Colonic mucosa (tissue), 4 donors: ENCODE results near the gene SMYD5. TPM values are rescaled to one million over a fixed set of nuclear protein-coding genes. Genes with fewer than 3 reads are reported as not detected.

Experiments
- DNase-seq: peaks from one replicate; pipeline ENCODE4 v3.0.0-alpha.2; 2020
- H3K27ac ChIP-seq: fragments of 200-600 bp; one replicate; pipeline ENCODE4 v1.8.0; 2021
- H3K27me3 ChIP-seq: fragments of 200-600 bp; one replicate; pipeline ENCODE4 v1.8.0; 2021
- H3K36me3 ChIP-seq: fragments of 200-600 bp; one replicate; pipeline ENCODE4 v1.8.0; 2021
- H3K4me1 ChIP-seq: fragments of 200-600 bp; one replicate; pipeline ENCODE4 v1.8.0; 2021; ENCODE audit warnings: mild to moderate bottlenecking
- H3K4me3 ChIP-seq: fragments of 200-600 bp; one replicate; pipeline ENCODE4 v1.8.0; 2021
- H3K9ac ChIP-seq, 2 donors: one replicate each; pipeline ENCODE4 v1.7.0; 2013; ENCODE audit warnings: control low read depth in 2 of 2, low read depth in 2 of 2, low read length in 2 of 2
- H3K9me3 ChIP-seq: fragments of 200-600 bp; one replicate; pipeline ENCODE4 v1.8.0; 2021
- intact Hi-C: fragments of 100-400 bp; cut with DNase I; formaldehyde crosslinking; loops from one replicate; pipeline ENCODE4 v1.14.1; 2022
- total RNA-seq, 2 donors: library from RNA; stranded (reverse); fragmentation: NEBNext Ultra II Directional in 1 of 2; extraction: Animal tissue kit (Norgen Biotek cat#: 25700) in 1 of 2; gene quantifications; one replicate each; pipeline ENCODE4 v1.2.1, GENCODE V29; 2021
- TF ChIP-seq, protein P1 (sequence below): fragments of 200-600 bp; IDR thresholded peaks from one replicate; pipeline ENCODE4 v1.8.0; 2022; ENCODE audit warnings: antibody characterized with exemption, mild to moderate bottlenecking
- donor health status: healthy.
- donor health status: DM: no; HTN: no; CAD: no.
- donor health status: DM: no; HTN: no; CAD: no.

The SMYD5 gene
- total RNA-seq, 2 donors from 2014 or later, result 9.4 to 18.9 TPM

DNA sequence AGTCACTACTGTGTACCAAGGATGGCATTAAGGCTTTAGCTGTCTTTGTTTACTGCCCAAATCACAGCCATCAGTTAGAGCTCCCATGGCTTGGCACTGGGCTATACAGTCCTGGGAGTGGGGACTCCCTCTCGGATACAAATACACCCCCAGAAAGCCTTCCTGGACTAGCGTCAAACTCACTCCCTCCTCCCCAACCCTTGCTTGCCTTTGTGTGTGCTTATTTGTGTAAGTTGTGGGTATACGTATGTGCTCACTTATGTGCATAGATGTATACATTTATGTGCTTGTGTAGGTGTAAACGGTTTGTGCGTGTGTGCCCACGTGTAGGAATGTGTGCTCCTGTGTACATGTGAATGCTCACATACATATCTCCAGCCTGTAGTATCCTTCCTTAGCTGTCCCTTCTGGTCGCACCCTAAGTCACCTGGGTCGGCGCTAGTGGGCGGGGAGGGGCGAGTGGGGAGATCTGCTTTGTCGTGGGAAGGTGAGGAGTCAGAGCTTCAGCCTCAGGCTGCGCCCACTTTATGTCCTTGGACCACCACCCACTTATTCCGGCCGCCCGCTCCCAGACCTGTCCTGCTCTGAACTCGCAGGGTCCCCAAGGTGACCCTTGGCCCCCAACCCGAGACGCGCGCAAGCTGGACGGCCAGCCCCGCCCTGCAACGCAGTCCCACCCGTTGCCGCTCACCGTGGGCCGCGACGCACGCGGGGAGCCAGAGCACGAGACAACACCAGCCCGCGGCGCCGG is 18.5 kb downstream of the SMYD5 start:
- H3K9ac ChIP-seq, result peak overlapping the region; percentile 76 to 99
- H3K27ac ChIP-seq, result peak overlapping the region; percentile 96
- H3K9me3 ChIP-seq, result no peaks in the 10 kb centered on the region
- no peaks in the 10 kb centered on the region for H3K36me3 ChIP-seq
- H3K27me3 ChIP-seq, result no peaks in the 10 kb centered on the region
- H3K4me3 ChIP-seq, result peak overlapping the region; percentile 76
- peak; percentile 58 for DNase-seq
- intact Hi-C loops, result no loop called here
- TF ChIP-seq, protein P1, sequence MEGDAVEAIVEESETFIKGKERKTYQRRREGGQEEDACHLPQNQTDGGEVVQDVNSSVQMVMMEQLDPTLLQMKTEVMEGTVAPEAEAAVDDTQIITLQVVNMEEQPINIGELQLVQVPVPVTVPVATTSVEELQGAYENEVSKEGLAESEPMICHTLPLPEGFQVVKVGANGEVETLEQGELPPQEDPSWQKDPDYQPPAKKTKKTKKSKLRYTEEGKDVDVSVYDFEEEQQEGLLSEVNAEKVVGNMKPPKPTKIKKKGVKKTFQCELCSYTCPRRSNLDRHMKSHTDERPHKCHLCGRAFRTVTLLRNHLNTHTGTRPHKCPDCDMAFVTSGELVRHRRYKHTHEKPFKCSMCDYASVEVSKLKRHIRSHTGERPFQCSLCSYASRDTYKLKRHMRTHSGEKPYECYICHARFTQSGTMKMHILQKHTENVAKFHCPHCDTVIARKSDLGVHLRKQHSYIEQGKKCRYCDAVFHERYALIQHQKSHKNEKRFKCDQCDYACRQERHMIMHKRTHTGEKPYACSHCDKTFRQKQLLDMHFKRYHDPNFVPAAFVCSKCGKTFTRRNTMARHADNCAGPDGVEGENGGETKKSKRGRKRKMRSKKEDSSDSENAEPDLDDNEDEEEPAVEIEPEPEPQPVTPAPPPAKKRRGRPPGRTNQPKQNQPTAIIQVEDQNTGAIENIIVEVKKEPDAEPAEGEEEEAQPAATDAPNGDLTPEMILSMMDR, result no peak
- H3K4me1 ChIP-seq, result no peaks in the 10 kb centered on the region

DNA sequence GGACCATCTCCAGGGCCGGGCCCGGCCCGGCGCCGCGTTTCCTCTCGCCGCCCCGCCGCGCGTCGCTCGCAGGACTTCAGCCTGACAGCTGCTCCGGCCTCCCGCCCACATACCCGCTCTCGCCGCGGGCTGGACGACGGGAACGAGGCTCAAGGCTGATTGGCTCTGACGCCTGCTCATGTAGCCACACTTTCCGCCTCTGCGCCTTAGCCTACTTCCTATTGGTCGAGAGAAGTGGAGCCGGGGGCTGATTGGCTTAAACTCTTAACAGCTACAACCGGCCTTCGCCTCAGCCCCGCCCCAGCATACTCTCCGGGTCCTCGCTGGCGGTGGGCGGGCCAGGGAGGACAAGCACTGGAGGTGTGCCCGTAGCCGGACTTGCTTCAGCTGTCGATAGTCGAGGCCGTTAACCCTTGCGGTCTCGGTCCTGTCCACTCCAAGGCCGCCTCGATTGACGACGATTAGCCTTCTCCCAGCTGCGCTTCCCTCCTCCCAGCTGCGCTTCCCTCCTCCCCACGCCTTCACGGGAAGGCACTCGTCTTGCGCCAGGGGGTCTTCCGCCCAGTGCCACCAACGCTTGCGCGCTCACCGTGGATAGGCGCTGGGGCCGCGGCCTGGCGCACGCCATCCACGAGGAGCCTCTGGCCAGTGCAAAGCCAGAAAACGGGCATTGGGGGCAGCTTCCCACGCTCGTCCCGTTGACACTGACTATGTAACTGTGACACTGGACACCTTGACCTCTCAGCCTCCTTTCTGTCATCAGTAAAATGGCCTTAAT is 19.3 kb downstream of the SMYD5 start, which contains the start of gene PRADC1:
PRADC1 (minus strand) TSS at position 86 of the 778 bp plus-strand sequence; CDS start at position 7, 79 bp downstream.
- H3K4me3 ChIP-seq, result peak within 1 kb of the TSS; percentile 76
- H3K9me3 ChIP-seq, result no peaks in the 10 kb centered on the region
- no peaks in the 10 kb centered on the region for H3K36me3 ChIP-seq
- no peaks in the 10 kb centered on the region for H3K4me1 ChIP-seq
- TF ChIP-seq, protein P1, result no peak
- no peaks in the 10 kb centered on the region for H3K27me3 ChIP-seq
- H3K9ac ChIP-seq, result peak within 1 kb of the TSS; percentile 82 to 99
- H3K27ac ChIP-seq, result peak within 1 kb of the TSS; percentile 96
- intact Hi-C loops, result no loop called here
- peak; percentile 99 for DNase-seq

GRCh38 chr2:73233932-73234832 is 20.1 kb downstream of the SMYD5 start, which contains the start of gene CCT7:
Gene CCT7, plus strand, starts transcription at chr2:73234308. Its CDS starts 71 bp downstream, at chr2:73234379.
- peak within 1 kb of the TSS; percentile 82 to 99 for H3K9ac ChIP-seq
- H3K4me3 ChIP-seq, result peak within 1 kb of the TSS; percentile 76
- peak; percentile 94 for DNase-seq
- H3K27me3 ChIP-seq, result no peaks in the 10 kb centered on the region
- no peaks in the 10 kb centered on the region for H3K36me3 ChIP-seq
- intact Hi-C loops, result no loop called here
- peak within 1 kb of the TSS; percentile 96 for H3K27ac ChIP-seq
- no peaks in the 10 kb centered on the region for H3K9me3 ChIP-seq
- TF ChIP-seq, protein P1, result no peak
- H3K4me1 ChIP-seq, result no peaks in the 10 kb centered on the region

- Histone ChIP-seq H3K9ac (peak overlapping the region; percentile 82 to 99), H3K9me3 (no peaks in the 10 kb centered on the region), H3K4me3 (peak overlapping the region; percentile 76), H3K27me3 (no peaks in the 10 kb centered on the region), H3K36me3 (no peaks in the 10 kb centered on the region), H3K27ac (no peak overlapping the region), H3K4me1 (no peaks in the 10 kb centered on the region)
- intact Hi-C loops, result no loop called here
- no peak for DNase-seq
- TF ChIP-seq, protein P1, result no peak
Measured at GRCh38 chr2:73235315-73236028, 21.4 kb downstream of the SMYD5 start.
